HG03103 (cell line): ENCODE data around the gene RPS29.

Experiments used
- ATAC-seq: cut with Tn5 transposase; IDR thresholded peaks from one replicate; pipeline ENCODE4 v1.9.1; 2021; ENCODE audit warnings: low read depth; ENCODE audit not compliant: unreplicated experiment

Gene RPS29

DNA sequence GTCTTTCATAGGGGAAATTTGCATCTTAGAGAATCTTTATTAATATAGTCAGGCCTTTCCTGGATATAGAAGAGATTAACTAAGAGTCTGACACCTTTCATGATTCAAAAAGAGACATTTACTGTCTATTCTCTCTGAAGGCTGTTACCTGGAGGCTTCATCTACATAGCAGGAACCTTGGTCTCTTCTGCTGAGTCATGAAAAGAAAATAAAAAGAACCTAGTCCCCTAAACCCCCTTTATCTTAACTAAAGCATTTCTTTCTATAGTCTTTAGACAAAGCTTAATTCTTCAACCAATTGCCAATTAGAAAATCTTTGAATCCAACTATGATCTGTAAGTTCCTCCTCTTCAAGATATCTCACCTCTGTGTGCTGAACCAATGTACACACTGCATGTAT, 33.1 kb downstream of the RPS29 start:
- no peak for ATAC-seq

DNA sequence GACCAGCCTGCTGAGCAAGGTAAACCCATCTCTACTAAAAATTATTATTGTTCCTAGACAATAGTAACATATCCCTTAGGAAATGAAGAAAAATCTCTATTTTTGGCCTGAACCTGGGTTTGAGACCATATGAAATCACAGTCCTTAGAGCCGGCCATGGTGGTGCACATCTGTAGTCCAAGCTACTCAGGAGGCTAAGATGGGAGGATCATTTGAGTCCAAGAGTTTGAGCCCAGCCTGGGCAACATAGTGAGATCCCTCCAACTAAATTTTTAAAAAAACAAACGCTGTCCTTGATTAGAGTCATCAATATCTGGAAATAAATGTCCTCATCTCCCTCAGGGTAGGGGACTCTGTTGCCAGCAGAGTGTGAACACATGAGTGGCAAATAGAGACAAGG, 34.6 kb downstream of the RPS29 start:
- no peak for ATAC-seq

DNA sequence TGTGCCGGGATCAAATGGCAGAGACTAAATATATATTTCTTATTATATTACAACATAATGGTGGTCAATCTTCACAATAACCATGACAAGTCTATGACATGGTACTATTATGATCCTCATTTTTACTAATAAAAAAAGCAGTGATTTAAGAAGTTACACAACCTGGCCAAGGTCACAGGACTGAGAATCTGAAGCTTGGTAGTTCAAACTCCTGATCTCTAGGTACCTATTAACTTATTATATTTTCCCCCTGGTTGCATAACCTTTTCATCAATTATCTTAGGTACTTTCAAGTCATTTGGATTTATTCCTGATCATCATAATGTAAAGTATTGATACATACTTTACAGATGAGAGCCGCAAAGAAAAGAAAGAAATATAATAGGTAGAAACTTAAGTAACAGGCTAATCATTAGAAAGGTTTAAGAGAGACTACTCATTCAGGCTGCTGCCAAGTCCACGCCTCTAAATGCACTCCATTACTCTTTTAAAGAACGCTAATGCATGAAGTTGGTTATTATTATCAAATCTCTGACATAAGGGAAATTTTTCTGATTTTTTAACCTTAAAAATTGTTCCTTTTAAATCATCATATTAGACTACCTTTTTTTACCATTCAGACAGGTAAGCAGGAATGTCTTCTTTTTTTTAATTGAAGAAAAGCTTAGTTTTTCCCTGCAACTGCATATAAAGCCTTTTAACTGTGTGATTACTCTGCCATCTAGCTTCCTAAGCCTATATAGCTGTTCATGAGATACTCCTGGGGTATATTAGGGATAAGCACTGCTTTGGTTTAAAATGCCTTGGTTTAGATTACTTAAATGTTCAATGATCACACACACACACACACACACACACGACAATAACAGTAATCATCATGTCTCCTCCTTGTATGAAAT, 35.6 kb downstream of the RPS29 start:
- ATAC-seq, result no peak

DNA sequence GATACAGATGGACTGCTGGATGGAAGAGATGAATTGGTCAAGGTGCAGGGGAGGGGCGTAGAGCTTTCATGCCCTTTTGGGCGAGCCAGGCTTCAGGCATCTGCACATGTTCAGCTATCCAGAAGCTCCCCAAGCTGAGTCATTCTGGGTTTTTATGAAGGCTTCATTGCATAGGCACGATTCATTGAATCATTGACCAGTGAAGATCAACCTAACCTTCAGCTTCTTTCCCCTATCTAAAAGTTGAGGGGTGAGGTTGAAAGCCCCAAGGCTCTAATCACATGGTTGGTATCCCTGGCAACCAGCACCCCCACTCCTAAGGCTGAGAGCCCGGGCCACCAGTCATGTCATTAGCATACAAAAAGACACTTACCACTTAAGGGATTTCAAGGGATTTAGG, 36.3 kb downstream of the RPS29 start:
- ATAC-seq, result no peak

DNA sequence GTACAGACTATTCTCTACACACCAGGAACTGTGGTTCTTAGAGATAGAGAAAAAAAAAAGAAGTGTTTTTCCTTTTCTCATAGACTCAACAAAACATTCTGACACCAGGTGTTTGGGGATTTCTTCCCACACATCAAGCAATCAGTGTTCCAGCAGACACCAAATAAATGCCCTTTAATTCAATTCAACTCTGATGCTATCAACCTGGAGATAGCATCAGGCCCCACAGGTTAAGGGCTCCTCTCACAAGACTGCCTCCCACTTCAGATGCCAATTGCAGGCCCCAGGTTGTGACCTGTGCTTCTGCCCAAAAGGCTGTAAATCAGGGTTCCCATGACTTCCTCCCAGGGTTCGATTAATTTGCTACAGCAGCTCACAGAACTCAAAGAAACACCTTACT, 36.7 kb downstream of the RPS29 start:
- ATAC-seq, result no peak

DNA sequence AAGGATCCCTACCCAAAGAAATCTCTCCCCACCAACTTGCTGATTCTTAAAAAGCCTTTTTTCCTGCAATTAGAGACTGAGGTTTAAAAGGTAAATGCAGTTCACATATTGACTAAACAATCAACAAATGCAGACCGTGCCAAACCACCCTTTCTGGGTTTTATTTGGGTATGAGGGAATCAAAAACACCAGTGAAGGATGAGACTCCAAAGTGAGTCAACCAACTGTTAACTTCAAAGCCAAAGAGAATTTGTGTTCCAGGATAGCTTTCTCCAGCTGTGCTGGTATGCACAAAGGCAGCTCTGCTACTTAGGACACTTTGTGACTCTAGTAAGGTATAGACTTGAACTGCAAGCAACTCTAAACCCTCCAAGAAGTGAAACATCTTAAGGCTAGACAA, 39.4 kb downstream of the RPS29 start:
- no peak for ATAC-seq

DNA sequence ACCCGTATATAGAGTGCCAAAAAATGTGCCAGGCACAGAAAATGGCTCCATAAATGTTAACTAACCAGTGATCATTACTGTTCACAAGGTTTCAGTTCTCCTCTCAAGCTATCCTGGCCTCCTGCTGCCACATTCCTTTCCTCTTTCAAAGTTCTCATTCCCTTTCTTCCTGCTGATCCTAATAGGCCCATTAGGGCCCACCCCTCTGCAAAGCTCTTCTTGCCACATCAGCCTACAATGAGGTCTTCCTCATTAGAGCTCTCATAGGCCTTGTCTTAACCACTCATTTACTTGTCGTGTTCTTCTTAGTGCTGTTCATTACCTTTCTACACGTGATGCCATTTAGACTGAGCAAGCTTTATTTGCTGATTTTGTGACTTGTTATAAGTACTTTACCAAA, 40.5 kb downstream of the RPS29 start:
- no peak for ATAC-seq

DNA sequence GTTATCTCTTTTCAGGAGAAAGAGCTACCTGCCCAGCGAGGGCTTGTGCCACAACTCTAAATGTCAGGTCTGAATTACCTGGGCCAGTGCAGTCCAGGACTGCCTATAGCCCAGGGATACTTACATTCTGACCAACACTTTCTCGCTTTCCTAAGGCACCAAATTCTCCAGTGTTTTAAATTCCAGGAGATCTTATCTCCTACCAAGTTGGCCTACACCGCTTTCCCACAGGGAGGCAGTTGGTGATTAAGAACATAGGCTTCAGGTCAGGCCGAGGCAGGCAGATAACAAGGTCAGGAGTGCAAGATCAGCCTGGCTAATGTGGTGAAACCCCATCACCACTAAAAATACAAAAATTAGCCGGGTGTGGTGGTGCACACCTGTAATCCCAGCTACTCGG, 41.1 kb downstream of the RPS29 start:
- ATAC-seq, result no peak

DNA sequence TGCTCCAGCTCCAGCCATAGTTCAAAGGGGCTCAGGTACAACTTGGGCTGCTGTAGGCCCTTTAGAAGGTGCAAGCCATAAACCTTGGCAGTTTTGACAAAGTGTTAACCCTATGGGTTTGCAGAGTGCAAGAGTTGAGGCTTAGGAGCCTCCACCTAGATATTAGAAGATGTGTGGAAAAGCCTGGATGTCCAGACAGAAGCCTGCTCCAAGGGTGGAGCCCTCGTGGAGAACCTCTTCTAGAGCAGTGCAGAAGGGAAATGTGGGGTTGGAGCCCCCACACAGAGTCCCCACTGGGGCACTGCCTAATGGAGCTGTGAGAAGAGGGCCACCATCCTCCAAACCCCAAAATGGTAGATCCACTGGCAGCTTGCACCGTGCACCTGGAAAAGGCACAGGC, 45.1 kb downstream of the RPS29 start:
- ATAC-seq, result no peak

DNA sequence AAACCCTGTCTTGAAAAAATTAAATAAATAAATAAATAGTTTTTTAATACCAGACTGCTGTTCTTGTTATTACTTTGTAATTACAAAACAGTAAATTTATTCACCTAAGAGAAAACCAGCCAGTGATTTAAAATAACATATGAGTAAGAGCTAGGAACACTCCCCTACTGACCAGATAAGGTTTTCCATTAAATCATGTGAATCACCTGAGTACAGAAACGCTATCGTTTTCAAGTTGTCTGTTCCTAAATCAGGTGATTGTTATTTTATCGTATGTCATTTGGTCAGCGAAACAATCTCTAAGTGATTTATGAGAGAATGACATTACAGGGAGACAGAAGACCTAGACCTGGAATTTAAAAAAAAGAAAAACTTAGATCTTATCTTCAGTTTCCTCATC, 47.3 kb downstream of the RPS29 start:
- ATAC-seq, result no peak
